Islet of Langerhans (tissue), 1 donor: ENCODE measurements around the gene ADCY10.
"Not testable (repeated sequence)": the region's sequence is repeated elsewhere in the genome, so short reads cannot be mapped to it uniquely, and the experiment has no call there.

ENCODE experiments used
- FAIRE-seq: peaks from one replicate; lab custom pipeline; 2011; peaks lifted over from hg19 to GRCh38; lab: Jason Lieb, UNC

Gene ADCY10

GRCh38 chr1:167812972-167813371 lies 101.0 kb downstream of the ADCY10 start:
- no peak for FAIRE-seq

DNA sequence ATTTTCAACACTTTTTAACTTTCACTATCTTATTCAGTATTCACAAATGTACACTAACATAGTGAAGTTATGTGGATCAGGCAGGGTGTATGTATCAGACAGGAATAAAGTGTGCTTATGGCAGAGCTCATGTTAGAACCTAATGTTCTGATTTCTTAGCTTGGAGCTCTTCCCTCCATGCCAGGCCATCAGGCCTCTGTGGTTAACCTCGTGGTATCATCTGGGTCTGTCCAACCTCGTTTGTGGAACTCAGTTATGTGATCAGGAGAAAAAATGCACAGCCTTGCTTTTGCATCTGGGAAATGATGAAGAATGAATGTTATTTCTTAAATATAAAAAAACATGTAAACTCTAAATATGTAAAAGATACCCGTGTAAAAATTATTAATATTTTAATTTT lies 105.2 kb downstream of the ADCY10 start:
- no peak for FAIRE-seq

DNA sequence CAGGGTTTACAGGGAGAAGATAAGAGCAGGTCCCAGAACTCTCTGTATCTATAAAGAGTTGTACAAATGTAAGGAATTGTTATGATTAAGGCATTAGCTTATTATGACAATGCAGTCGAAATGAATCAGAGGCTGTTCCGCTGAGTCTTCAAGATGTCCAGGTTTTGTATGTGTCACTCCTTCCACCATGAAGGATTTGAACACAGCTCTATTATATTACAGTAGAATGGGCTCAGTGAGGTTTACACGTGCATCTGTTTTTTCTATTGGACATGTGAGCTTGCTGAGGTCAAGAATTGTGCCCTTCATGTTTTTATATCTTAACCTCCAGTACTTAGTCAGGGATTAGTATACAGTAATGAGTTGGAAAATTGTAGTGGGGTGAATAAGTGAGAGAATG lies 105.8 kb downstream of the ADCY10 start:
- FAIRE-seq, result no peak

- not testable (repeated sequence) for FAIRE-seq
These were observed 107.3 kb downstream of the ADCY10 start for GRCh38 chr1:167806676-167807075.

- not testable (repeated sequence) for FAIRE-seq
These were observed 107.7 kb downstream of the ADCY10 start for GRCh38 chr1:167806235-167806634.

DNA sequence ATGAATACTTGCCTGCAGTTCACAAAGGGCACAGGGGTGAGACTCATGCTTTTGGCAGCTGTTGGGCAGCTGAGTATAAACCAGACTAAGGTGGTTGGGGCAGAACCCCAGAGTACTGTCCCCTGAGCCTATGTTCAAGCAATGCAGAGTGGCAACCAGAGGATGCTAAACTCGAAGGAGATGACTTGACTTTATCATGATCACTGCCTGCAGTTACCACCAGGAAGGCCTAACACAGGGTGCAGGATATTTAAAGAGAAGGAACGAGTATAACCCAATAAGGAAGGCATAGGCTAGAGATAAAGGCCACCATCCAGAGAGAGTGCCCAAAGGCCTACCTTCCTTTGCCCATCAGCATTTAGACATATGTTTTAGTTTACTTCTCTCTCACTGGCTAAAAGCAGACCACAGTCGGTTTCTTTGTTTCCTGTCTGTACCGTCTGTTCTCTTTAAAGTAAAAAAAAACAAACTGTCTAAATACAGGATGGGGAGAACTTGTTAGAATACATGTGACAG lies 108.8 kb downstream of the ADCY10 start:
- no peak for FAIRE-seq

GRCh38 chr1:167803358-167804207 lies 110.4 kb downstream of the ADCY10 start:
- FAIRE-seq, result no peak

DNA sequence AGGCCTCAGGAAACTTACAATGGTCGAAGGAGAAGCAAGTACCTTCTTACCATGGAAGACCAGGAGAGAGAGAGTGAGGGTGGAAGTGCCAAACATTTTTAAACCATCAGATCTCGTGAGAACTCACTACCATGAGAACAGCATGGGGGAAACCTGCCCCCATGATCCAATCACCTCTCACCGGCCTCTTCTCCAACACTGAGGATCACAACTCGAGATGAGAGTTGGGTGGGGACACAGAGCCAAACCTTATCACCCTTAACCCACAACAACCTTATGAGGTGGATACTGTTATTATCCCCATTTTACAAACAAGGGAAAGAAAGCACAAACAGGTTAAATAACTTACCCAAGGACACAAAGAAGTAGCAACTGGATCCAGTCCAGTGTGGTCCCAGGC lies 111.7 kb downstream of the ADCY10 start:
- FAIRE-seq, result no peak

DNA sequence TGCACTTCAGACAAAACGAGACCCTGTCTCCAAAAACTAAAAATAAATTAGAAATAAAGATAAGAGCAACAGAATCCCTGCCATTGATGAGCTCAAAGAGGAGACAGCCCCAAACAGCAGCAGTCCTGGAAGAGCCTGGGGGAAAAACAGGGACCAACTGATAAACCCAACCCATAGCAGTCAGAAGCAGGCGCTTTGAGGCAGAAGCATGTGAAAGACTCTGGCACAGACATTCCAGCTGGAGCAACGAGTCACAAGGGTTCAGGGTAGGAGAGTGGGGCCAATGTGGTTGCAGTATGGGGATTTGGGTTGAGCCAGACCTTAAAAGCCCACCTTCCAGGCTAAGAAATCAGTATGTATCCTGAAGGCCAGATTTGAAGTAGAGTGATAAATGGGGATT lies 113.7 kb downstream of the ADCY10 start:
- FAIRE-seq, result no peak

GRCh38 chr1:167799747-167800146 lies 114.2 kb downstream of the ADCY10 start:
- no peak for FAIRE-seq

DNA sequence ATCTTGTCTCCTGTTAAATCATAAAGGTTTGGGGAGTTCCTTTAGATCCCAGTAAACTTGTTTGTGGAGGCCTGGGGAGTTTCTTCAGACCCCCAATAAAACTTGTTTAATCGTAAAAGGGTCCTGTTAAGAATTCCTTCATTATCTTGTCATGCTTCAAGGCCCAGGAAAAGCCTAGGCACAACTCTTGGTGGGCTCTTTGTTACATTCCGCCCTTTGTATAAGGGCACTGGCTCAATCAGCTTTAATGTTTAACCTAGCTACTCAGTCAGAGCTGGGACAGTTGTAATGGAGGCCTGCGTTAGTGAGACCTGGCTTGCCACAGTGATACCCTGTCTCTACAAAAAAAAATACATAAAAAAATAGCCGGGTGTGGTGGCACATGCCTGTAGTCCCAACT lies 115.0 kb downstream of the ADCY10 start:
- no peak for FAIRE-seq

DNA sequence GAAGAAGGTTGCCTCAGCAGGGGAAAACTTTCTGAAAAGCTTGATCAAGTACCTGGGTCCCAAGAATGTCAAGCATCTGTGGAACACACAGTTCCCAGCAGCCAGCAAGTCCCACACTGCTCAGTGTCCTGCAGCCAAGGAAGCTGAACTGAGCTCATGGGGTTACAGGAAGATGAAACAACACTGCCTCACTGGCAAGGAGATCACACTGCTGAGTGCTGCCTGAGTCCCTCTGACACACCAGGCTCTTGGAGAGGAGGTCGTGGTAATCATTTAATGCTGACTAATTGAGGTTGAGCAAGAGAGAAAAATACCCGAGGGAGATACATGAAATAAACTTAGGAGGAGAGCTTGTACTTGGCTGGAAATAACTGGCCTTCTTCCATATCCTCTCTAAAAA lies 116.9 kb downstream of the ADCY10 start:
- no peak for FAIRE-seq

DNA sequence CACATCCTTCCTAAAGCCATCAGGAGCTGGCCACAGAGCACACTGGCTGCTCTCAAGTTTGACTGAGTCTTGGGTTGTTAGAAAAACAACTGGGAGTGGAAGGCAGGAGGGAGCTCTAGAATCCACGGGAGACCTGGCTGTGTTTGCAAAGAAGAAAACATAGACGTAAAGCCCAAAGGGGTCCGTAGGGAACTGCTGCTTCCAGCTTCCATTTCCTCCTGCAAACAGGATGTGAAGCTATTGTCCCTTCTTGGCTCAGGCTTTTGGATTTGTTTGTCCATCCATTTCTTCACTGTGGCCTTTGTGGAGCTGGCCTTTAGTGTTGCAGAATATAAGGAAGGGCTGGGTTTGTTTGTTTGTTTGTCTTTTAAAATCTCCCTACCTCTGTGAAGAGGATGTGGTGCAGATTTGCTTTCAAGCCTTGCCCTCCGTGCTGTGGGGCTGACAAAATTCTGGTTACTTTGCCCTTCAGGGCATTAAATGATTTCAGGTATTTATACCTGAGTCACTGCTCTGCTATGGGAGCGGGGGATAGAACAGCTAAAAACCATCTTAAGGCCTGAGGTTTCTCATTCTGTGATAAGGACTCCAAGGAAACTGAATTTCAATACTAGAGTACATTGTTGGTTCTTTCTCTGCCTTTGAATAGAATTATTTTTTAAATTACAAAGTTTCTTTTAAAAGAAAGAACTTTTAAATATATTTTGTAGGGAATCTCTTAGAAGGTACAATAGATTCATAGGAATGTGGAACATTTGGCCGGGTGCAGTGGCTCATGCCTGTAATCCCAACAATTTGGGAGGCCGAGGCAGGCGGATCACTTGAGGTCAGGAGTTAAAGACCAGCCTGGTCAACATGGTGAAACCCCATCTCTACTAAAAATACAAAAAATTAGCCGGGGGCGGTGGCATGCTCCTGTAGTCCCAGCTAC lies 117.9 kb downstream of the ADCY10 start:
- no peak for FAIRE-seq

- no peak for FAIRE-seq
These were observed 119.9 kb downstream of the ADCY10 start for GRCh38 chr1:167794043-167794442.

GRCh38 chr1:167792188-167792565 lies 121.8 kb downstream of the ADCY10 start:
- FAIRE-seq, result no peak

DNA sequence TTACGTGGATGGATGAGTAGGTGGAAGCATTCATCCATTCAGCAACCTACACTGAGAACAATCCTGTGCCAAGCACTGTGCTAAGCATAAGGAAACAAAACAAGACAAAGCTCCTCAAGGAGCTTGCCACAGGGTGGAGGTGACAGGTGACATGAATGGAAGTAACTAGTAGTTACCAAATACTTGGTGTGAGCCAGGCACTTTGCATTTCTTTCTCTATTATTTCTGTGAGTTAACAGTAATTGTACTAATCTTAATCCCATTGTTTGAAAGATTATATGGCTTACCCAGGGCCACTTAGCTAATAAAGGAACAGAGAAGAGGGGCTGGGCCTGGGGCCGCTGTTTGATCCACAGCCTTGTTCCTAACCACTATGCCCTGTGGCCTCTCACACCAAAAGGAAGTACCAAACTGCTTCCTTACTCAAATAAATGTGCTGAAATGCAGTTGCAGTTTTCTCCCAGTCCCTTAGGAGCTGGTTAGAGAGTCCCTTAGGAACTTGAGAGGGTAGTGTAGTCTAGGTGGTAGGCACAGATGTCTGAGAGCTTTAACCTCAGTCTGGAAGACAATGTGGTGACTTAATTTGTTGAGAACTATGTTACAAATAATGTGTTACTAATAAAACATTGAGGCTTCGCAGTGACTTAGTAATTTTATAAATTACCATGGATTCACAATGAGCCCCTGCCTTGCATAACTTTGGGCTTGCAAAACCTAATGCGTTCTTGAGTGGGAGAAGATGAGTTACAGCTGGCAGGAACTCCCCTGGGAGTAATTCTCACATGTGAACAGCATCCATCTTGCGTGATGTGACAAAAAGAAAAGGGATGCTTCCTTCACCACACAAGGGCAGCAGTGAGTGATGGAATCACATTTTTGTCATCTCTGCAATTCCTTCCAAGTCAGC lies 122.4 kb downstream of the ADCY10 start:
- FAIRE-seq, result no peak

- FAIRE-seq, result no peak
These were observed 123.8 kb downstream of the ADCY10 start for GRCh38 chr1:167790117-167790516.

GRCh38 chr1:167789501-167789900 lies 124.4 kb downstream of the ADCY10 start:
- FAIRE-seq, result no peak

DNA sequence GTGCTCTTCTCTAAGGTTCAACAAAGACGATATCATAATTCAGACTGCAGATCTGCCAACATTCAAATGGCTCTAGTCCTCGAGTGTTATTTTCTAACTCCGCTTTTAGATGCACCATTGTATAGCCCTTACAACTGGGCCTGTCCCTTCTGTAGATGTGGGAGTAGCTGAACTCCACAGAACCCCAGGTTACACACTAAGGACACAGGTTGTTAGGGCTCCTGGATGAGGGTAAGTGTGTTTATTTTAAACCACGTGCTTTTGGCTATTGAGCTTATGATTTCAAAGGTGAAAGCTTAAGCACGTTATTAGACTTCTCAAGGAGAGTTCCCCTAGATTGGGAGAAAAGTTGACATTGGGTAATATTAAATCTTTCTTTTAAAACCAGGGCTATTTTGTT lies 127.4 kb downstream of the ADCY10 start:
- FAIRE-seq, result no peak

GRCh38 chr1:167784876-167785550 lies 128.9 kb downstream of the ADCY10 start:
- no peak for FAIRE-seq

DNA sequence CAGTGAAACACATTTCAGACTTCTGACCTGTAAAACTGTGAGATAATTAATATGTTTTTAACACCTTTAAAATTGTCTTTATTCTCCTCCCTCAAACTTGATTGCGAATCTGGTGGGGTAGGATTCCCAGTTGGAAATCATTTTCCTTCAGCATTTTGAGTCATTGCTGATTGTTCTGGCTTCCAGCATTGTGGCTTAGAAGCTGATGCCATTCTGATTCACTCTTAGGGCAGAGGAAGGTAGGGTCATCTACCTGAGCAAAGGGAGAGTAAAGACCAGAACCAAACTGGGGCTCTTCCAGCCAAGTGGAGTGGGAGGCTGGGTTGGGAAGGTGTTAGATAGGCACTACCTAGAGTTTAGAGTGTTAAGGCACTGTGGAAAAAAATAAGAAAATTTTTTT lies 131.0 kb downstream of the ADCY10 start:
- FAIRE-seq, result no peak
